GM19238 (cell line): Measurements from ENCODE around the gene MAML2.
A peak's percentile ranks its signal among the peaks of the same experiment; 100 is the strongest.

Experiments used
- DNase-seq: peaks from one replicate; pipeline ENCODE4 v3.0.0; 2011; ENCODE audit warnings: low spot score; ENCODE audit not compliant: insufficient read length

MAML2 gene

GRCh38 chr11:96241331-96241841 lies 101.6 kb downstream of the MAML2 start:
- no peak for DNase-seq

GRCh38 chr11:96238563-96239135 lies 104.3 kb downstream of the MAML2 start:
- DNase-seq, result no peak

GRCh38 chr11:96237766-96238266 lies 105.2 kb downstream of the MAML2 start:
- no peak for DNase-seq

- no peak for DNase-seq
These were observed 107.2 kb downstream of the MAML2 start for GRCh38 chr11:96235751-96236150.

- DNase-seq, result no peak
These were observed 108.0 kb downstream of the MAML2 start for GRCh38 chr11:96234866-96235441.

GRCh38 chr11:96232132-96232531 lies 110.9 kb downstream of the MAML2 start:
- DNase-seq, result no peak

GRCh38 chr11:96230686-96231085 lies 112.3 kb downstream of the MAML2 start:
- no peak for DNase-seq

- no peak for DNase-seq
These were observed 113.5 kb downstream of the MAML2 start for GRCh38 chr11:96229354-96229977.

- DNase-seq, result no peak
These were observed 114.1 kb downstream of the MAML2 start for GRCh38 chr11:96228910-96229309.

- DNase-seq, result no peak
These were observed 114.5 kb downstream of the MAML2 start for GRCh38 chr11:96228473-96228891.

- no peak for DNase-seq
These were observed 115.8 kb downstream of the MAML2 start for GRCh38 chr11:96227244-96227643.

- DNase-seq, result no peak
These were observed 119.9 kb downstream of the MAML2 start for GRCh38 chr11:96223083-96223482.

GRCh38 chr11:96222102-96222501 lies 120.9 kb downstream of the MAML2 start:
- no peak for DNase-seq

- DNase-seq, result no peak
These were observed 121.5 kb downstream of the MAML2 start for GRCh38 chr11:96221244-96222070.

- no peak for DNase-seq
These were observed 122.9 kb downstream of the MAML2 start for GRCh38 chr11:96219981-96220623.

- no peak for DNase-seq
These were observed 124.1 kb downstream of the MAML2 start for GRCh38 chr11:96218901-96219300.

GRCh38 chr11:96218006-96218405 lies 125.0 kb downstream of the MAML2 start:
- no peak for DNase-seq

GRCh38 chr11:96217206-96217605 lies 125.8 kb downstream of the MAML2 start:
- no peak for DNase-seq

- no peak for DNase-seq
These were observed 127.2 kb downstream of the MAML2 start for GRCh38 chr11:96215826-96216225.

- DNase-seq, result peak; percentile 29
These were observed 127.7 kb downstream of the MAML2 start for GRCh38 chr11:96215110-96215782.

- no peak for DNase-seq
These were observed 128.3 kb downstream of the MAML2 start for GRCh38 chr11:96214777-96215109.
